Parathyroid adenoma (tissue), 2 donors: ENCODE data around the gene HS6ST3.

Experiments
- H2AFZ ChIP-seq: fragments of 300-600 bp; sonication (generic); one replicate; pipeline ENCODE4 v1.7.0; 2017; ENCODE audit warnings: antibody characterized with exemption, mild to moderate bottlenecking
- H3K27ac ChIP-seq: fragments of 300-600 bp; sonication (generic); one replicate; pipeline ENCODE4 v1.7.0; 2017
- H3K27me3 ChIP-seq: fragments of 300-600 bp; sonication (generic); one replicate; pipeline ENCODE4 v1.7.0; 2017; ENCODE audit warnings: low read length; ENCODE audit not compliant: control insufficient read depth, insufficient read depth
- H3K36me3 ChIP-seq: fragments of 300-600 bp; sonication (generic); one replicate; pipeline ENCODE4 v1.7.0; 2017; ENCODE audit warnings: low read length; ENCODE audit not compliant: control insufficient read depth, insufficient read depth
- H3K4me1 ChIP-seq: fragments of 300-600 bp; sonication (generic); one replicate; pipeline ENCODE4 v1.7.0; 2017; ENCODE audit warnings: control low read depth
- H3K4me2 ChIP-seq: fragments of 300-600 bp; sonication (generic); one replicate; pipeline ENCODE4 v1.7.0; 2017; ENCODE audit warnings: low read length
- H3K4me3 ChIP-seq: fragments of 300-600 bp; sonication (generic); one replicate; pipeline ENCODE4 v1.7.0; 2017; ENCODE audit warnings: low read depth, low read length
- H3K79me2 ChIP-seq: fragments of 300-600 bp; sonication (generic); one replicate; pipeline ENCODE4 v1.7.0; 2017; ENCODE audit warnings: control low read depth
- H3K9ac ChIP-seq: fragments of 300-600 bp; sonication (generic); one replicate; pipeline ENCODE4 v1.7.0; 2017; ENCODE audit warnings: mild to moderate bottlenecking
- H3K9me3 ChIP-seq: fragments of 300-600 bp; sonication (generic); one replicate; pipeline ENCODE4 v1.7.0; 2017; ENCODE audit warnings: low read length; ENCODE audit not compliant: control insufficient read depth
- TF ChIP-seq, protein P1 (sequence below): fragments of 300-600 bp; sonication (generic); IDR thresholded peaks from one replicate; pipeline ENCODE4 v1.7.0; 2017; ENCODE audit warnings: antibody characterized with exemption, mild to moderate bottlenecking
- donor health status: primary hyperparathyroidism.

Gene HS6ST3

DNA sequence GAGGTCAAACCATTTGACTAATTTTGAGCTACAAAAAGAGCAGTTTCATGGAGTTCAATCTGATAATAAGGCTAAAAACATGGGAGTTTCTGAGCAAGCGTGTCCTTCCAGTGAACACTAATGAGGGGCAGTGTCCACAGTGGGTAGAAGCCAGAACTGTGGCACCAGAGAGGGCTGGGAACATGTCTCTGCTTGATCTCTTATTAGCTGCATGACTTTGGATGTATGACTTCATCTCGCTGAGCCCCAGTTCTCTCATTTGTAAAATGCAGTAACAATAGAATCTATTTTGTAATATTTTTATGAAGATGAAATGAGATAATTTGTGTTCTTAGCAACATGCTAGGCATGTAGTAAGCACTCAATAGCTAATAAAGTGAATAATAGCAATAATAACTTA is 69.8 kb downstream of the HS6ST3 start:
- H2AFZ ChIP-seq, result no peak overlapping the region
- TF ChIP-seq, protein P1, sequence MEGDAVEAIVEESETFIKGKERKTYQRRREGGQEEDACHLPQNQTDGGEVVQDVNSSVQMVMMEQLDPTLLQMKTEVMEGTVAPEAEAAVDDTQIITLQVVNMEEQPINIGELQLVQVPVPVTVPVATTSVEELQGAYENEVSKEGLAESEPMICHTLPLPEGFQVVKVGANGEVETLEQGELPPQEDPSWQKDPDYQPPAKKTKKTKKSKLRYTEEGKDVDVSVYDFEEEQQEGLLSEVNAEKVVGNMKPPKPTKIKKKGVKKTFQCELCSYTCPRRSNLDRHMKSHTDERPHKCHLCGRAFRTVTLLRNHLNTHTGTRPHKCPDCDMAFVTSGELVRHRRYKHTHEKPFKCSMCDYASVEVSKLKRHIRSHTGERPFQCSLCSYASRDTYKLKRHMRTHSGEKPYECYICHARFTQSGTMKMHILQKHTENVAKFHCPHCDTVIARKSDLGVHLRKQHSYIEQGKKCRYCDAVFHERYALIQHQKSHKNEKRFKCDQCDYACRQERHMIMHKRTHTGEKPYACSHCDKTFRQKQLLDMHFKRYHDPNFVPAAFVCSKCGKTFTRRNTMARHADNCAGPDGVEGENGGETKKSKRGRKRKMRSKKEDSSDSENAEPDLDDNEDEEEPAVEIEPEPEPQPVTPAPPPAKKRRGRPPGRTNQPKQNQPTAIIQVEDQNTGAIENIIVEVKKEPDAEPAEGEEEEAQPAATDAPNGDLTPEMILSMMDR, result no peak
- no peaks in the 10 kb centered on the region for H3K9me3 ChIP-seq
- no peak overlapping the region for H3K9ac ChIP-seq
- H3K79me2 ChIP-seq, result no peaks in the 10 kb centered on the region
- no peak overlapping the region for H3K4me2 ChIP-seq
- no peaks in the 10 kb centered on the region for H3K27me3 ChIP-seq
- no peaks in the 10 kb centered on the region for H3K4me1 ChIP-seq
- no peak overlapping the region for H3K27ac ChIP-seq
- no peaks in the 10 kb centered on the region for H3K36me3 ChIP-seq
- H3K4me3 ChIP-seq, result no peak overlapping the region

DNA sequence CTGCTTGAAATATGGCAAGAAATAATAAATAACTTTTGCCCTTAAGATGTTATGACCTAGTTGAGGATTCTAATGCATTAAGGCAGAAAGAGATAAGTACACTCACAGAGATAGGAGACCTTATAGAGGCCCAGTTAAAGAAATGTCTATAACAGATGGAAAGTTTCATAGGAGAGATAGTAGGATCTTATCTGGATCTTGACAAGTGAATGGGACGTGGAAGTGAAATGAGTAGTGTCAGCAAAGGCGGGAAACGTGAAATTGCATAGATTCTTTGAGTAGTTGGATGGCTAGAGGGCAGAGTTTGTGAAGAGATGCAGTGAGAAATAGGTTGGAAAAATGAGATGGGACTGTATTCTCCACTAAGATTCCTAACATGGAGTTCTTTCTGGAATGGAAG is 71.2 kb downstream of the HS6ST3 start:
- Histone ChIP-seq H3K27ac (no peak overlapping the region), H3K9ac (no peak overlapping the region), H3K79me2 (no peaks in the 10 kb centered on the region), H2AFZ (no peak overlapping the region), H3K4me3 (no peak overlapping the region), H3K27me3 (no peaks in the 10 kb centered on the region), H3K36me3 (no peaks in the 10 kb centered on the region), H3K9me3 (no peaks in the 10 kb centered on the region), H3K4me1 (no peaks in the 10 kb centered on the region), H3K4me2 (no peak overlapping the region)
- TF ChIP-seq, protein P1, result no peak

DNA sequence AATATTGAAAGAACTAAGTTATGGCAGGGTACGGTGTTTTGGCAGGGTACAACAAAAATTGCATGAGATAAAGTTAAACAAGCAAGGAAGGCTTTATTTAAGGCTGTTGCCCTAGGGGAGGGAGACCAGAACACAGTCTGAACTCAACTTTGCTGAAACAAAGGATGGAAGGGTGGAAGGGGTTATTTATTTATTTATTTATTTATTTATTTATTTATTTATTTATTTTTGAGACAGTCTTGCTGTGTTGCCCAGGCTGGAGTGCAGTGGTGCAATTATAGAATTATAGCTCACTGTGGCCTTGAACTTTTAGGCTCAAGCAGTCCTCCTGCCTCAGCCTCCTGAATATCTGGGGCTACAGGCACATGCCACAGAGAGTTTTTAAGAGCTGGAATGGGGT is 75.9 kb downstream of the HS6ST3 start:
- no peaks in the 10 kb centered on the region for H3K4me1 ChIP-seq
- H3K9ac ChIP-seq, result no peak overlapping the region
- H3K27me3 ChIP-seq, result no peaks in the 10 kb centered on the region
- no peak overlapping the region for H3K4me3 ChIP-seq
- no peak overlapping the region for H3K4me2 ChIP-seq
- H3K36me3 ChIP-seq, result no peaks in the 10 kb centered on the region
- no peaks in the 10 kb centered on the region for H3K79me2 ChIP-seq
- no peak overlapping the region for H2AFZ ChIP-seq
- TF ChIP-seq, protein P1, result no peak
- no peaks in the 10 kb centered on the region for H3K9me3 ChIP-seq
- no peak overlapping the region for H3K27ac ChIP-seq

DNA sequence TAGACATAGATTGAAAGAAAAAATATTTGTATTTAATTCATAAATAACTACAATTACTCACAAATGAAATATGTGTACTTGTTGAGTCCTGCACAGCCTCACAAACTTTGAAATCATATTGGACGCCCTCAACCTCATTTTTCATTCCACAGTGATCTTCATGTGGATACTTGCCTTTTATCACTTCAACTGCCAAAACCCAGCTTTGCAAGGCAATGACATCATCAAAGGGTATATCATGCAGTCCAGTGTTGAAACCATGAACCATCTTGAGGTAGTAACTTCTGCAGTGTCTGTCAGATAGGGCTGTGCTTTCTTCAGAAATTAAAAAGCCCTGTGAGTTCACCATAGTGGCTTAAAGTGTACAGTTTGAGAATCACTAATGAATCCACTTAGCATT is 82.2 kb downstream of the HS6ST3 start:
- no peak overlapping the region for H3K4me2 ChIP-seq
- no peak overlapping the region for H3K4me3 ChIP-seq
- no peak overlapping the region for H3K27ac ChIP-seq
- H3K9ac ChIP-seq, result no peak overlapping the region
- no peak overlapping the region for H2AFZ ChIP-seq
- no peaks in the 10 kb centered on the region for H3K79me2 ChIP-seq
- H3K4me1 ChIP-seq, result no peaks in the 10 kb centered on the region
- no peaks in the 10 kb centered on the region for H3K9me3 ChIP-seq
- TF ChIP-seq, protein P1, result no peak
- no peaks in the 10 kb centered on the region for H3K27me3 ChIP-seq
- H3K36me3 ChIP-seq, result no peaks in the 10 kb centered on the region

DNA sequence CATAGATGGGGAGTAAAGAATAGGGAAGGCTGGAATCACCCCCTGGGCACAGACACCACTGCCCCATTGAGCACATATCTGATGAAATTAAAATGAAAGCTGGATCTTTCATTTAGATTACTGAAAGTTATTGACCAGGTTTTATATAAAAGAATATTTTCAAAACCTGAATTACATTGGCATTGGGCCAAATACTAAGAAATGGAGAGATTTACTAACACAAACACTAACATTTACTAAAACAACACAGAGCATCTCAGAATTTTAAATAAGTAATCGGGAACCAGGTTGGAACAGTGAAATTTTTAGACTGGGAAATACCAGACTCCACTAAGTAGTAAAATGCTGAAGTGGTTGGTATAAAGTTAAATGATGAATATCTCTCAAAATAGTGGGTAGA is 88.9 kb downstream of the HS6ST3 start:
- Histone ChIP-seq H3K27me3 (no peaks in the 10 kb centered on the region), H3K36me3 (no peaks in the 10 kb centered on the region), H3K9ac (no peak overlapping the region), H3K79me2 (no peaks in the 10 kb centered on the region), H3K27ac (no peak overlapping the region), H3K4me2 (no peak overlapping the region), H3K4me3 (no peak overlapping the region), H3K4me1 (no peaks in the 10 kb centered on the region), H3K9me3 (no peaks in the 10 kb centered on the region), H2AFZ (no peak overlapping the region)
- TF ChIP-seq, protein P1, result no peak
